ENCODE measurements around the gene ICE1.

DNA sequence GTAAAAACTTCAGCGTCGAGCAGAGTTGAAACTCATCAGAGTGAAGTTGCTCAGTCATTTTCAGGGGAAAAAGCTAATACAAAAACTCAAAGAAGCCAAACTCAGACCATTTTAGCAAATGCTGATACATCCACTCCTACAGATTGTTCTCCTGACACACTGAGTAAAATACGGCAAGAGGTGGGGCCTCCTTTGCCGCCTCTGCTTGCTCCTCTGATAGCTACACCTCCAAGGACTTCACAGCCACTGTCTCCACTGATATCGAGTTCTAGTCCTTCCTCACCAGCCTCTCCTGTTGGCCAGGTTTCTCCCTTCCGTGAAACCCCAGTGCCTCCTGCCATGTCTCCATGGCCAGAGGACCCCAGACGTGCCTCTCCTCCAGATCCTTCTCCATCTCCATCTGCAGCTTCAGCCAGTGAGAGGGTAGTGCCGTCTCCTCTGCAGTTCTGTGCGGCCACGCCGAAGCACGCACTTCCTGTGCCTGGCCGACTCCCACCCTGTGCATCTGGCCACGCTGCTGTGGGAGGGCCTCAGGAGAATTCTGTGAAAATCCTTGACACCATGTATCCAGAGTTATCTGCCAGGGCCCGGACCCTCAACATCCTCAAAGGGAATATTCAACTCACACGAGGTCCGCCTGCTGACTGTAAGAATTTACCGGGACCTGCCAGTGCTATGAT is 41.7 kb downstream of the ICE1 start:
- TF ChIP-seq, protein P1, sequence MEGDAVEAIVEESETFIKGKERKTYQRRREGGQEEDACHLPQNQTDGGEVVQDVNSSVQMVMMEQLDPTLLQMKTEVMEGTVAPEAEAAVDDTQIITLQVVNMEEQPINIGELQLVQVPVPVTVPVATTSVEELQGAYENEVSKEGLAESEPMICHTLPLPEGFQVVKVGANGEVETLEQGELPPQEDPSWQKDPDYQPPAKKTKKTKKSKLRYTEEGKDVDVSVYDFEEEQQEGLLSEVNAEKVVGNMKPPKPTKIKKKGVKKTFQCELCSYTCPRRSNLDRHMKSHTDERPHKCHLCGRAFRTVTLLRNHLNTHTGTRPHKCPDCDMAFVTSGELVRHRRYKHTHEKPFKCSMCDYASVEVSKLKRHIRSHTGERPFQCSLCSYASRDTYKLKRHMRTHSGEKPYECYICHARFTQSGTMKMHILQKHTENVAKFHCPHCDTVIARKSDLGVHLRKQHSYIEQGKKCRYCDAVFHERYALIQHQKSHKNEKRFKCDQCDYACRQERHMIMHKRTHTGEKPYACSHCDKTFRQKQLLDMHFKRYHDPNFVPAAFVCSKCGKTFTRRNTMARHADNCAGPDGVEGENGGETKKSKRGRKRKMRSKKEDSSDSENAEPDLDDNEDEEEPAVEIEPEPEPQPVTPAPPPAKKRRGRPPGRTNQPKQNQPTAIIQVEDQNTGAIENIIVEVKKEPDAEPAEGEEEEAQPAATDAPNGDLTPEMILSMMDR (IDR thresholded peaks at IDR 0.05; ENCODE audit: borderline replicate concordance, extremely low read depth, low read length, poor library complexity, severe bottlenecking), result no peak
- TF ChIP-seq EZH2 (IDR thresholded peaks at IDR 0.05; ENCODE audit: borderline replicate concordance, low read depth, low read length, severe bottlenecking), result no peak
